GM23338 (cell line): ENCODE measurements around the gene LRTM1. TPM values are rescaled to one million over a fixed set of nuclear protein-coding genes. Genes with fewer than 3 reads are reported as not detected.

Experiments
- ATAC-seq: fragments of 200-7000 bp; cut with Tn5 transposase; 3 replicates; pipeline ENCODE4 v1.9.1; 2020
- DNase-seq: peaks from one replicate; pipeline ENCODE4 v3.0.0-alpha.2; 2015; ENCODE audit warnings: low spot score
- H2AFZ ChIP-seq: fragments of 200-600 bp; sonication (generic); 2 replicates; pipeline ENCODE4 v1.8.0; 2016; ENCODE audit warnings: antibody characterized with exemption, mild to moderate bottlenecking, moderate library complexity
- H3F3A ChIP-seq: fragments of 200-600 bp; sonication (generic); replicated peaks from 2 replicates; pipeline ENCODE4 v1.8.0; 2017; ENCODE audit warnings: antibody characterized with exemption, mixed run types, low read depth
- H3K27ac ChIP-seq: fragments of 200-600 bp; sonication (generic); 2 replicates; pipeline ENCODE4 v1.6.1; 2016; ENCODE audit warnings: low read depth
- H3K27me3 ChIP-seq: fragments of 200-600 bp; sonication (generic); 2 replicates; pipeline ENCODE4 v1.8.0; 2016; ENCODE audit warnings: mild to moderate bottlenecking, mixed run types, moderate library complexity; ENCODE audit not compliant: insufficient read depth
- H3K36me3 ChIP-seq: fragments of 200-600 bp; sonication (generic); 2 replicates; pipeline ENCODE4 v1.8.0; 2016; ENCODE audit warnings: mild to moderate bottlenecking; ENCODE audit not compliant: insufficient read depth
- H3K4me1 ChIP-seq: fragments of 200-600 bp; sonication (generic); 2 replicates; pipeline ENCODE4 v1.8.0; 2016; ENCODE audit warnings: mild to moderate bottlenecking, moderate library complexity; ENCODE audit not compliant: insufficient read depth
- H3K4me2 ChIP-seq: fragments of 200-600 bp; sonication (generic); 2 replicates; pipeline ENCODE4 v1.7.1; 2017; ENCODE audit warnings: mixed run types
- H3K4me3 ChIP-seq: fragments of 200-600 bp; sonication (generic); 2 replicates; pipeline ENCODE4 v1.6.1; 2016; ENCODE audit warnings: mixed run types
- H3K79me2 ChIP-seq: fragments of 200-600 bp; sonication (generic); replicated peaks from 2 replicates; pipeline ENCODE4 v1.8.0; 2017; ENCODE audit warnings: mild to moderate bottlenecking; ENCODE audit not compliant: insufficient read depth
- H3K9me2 ChIP-seq: fragments of 200-600 bp; sonication (generic); 2 replicates; pipeline ENCODE4 v1.8.0; 2017; ENCODE audit not compliant: insufficient read depth
- H4K20me1 ChIP-seq: fragments of 200-600 bp; sonication (generic); replicated peaks from 2 replicates; pipeline ENCODE4 v1.8.0; 2017; ENCODE audit warnings: mild to moderate bottlenecking; ENCODE audit not compliant: insufficient read depth
- H3K27ac Mint-ChIP-seq: 2 replicates; pipeline ENCODE4 v1.8.0; 2020; ENCODE audit warnings: inconsistent platforms, mild to moderate bottlenecking, moderate library complexity, mixed read lengths
- H3K27me3 Mint-ChIP-seq: 3 replicates; pipeline ENCODE4 v1.8.0; 2022; ENCODE audit warnings: low read depth, mild to moderate bottlenecking, moderate library complexity, mixed read lengths, inconsistent platforms; ENCODE audit not compliant: insufficient read depth, poor library complexity
- H3K36me3 Mint-ChIP-seq: 3 replicates; pipeline ENCODE4 v1.8.0; 2021; ENCODE audit warnings: low read depth, mild to moderate bottlenecking, inconsistent platforms, moderate library complexity, mixed read lengths
- H3K4me1 Mint-ChIP-seq: 3 replicates; pipeline ENCODE4 v1.8.0; 2020; ENCODE audit warnings: mild to moderate bottlenecking, inconsistent platforms, mixed read lengths
- H3K4me3 Mint-ChIP-seq: 3 replicates; pipeline ENCODE4 v1.8.0; 2021; ENCODE audit warnings: moderate library complexity, mild to moderate bottlenecking, inconsistent platforms, mixed read lengths
- H3K9me3 Mint-ChIP-seq: 3 replicates; pipeline ENCODE4 v1.8.0; 2020; ENCODE audit warnings: moderate library complexity, mild to moderate bottlenecking, inconsistent platforms, mixed read lengths
- CREB1 ChIP-seq: fragments of 250-450 bp; sonication (Bioruptor Pico); IDR thresholded peaks from 2 replicates; pipeline ENCODE4 v1.5.0; 2020; ENCODE audit warnings: low read depth, mild to moderate bottlenecking, moderate library complexity
- CTCF ChIP-seq, 2 experiments: fragments of 200-600 bp in 1 of 2; sonication (generic) in 1 of 2; conservative IDR thresholded peaks; 2 replicates each; pipeline versions ENCODE4 v1.5.1 to v1.6.1; 2016 to 2017; ENCODE audit warnings: antibody characterized with exemption in 2 of 2, low read depth in 2 of 2, mild to moderate bottlenecking in 2 of 2, moderate library complexity in 1 of 2
- ETS1 ChIP-seq: IDR thresholded peaks from 2 replicates; pipeline ENCODE4 v1.6.1; 2016; ENCODE audit warnings: antibody characterized with exemption
- NANOG ChIP-seq: IDR thresholded peaks from 2 replicates; pipeline ENCODE4 v1.6.1; 2016; ENCODE audit warnings: antibody characterized with exemption, borderline replicate concordance
- POLR2AphosphoS5 ChIP-seq: IDR thresholded peaks from 2 replicates; pipeline ENCODE4 v1.6.1; 2016; ENCODE audit warnings: antibody characterized with exemption, low read depth
- ZNF331 ChIP-seq: fragments of 250-450 bp; sonication (Bioruptor Pico); IDR thresholded peaks from 2 replicates; pipeline ENCODE4 v1.5.0; 2020; ENCODE audit warnings: low read depth, mild to moderate bottlenecking, moderate library complexity
- ZNF462 ChIP-seq: fragments of 250-450 bp; sonication (Bioruptor Pico); IDR thresholded peaks from 2 replicates; pipeline ENCODE4 v1.5.0; 2020; ENCODE audit warnings: mild to moderate bottlenecking, moderate library complexity
- polyA plus RNA-seq: library from polyadenylated mRNA; unstranded; fragments of >200 nt; fragmentation: Nextera tagmentation; extraction: Ambion mirVana; gene quantifications from 2 replicates; pipeline ENCODE4 v1.2.1, GENCODE V29; 2016
- total RNA-seq: library from RNA; depleted of rRNA; stranded (reverse); fragments of >200 nt; shearing (Covaris generic); gene quantifications from 2 replicates; pipeline ENCODE4 v1.2.3, GENCODE V29; 2014

Gene LRTM1
- total and polyA plus RNA-seq, 2 experiments from 2014 or later, result 0.47 TPM; not detected in 1

GRCh38 chr3:54970895-54971294, 43.0 kb upstream of the LRTM1 start:
- no peak overlapping the region for H2AFZ ChIP-seq

GRCh38 chr3:54969652-54970051, 41.8 kb upstream of the LRTM1 start:
- Mint-ChIP-seq H3K4me3 (no peak overlapping the region), H3K9me3 (no peaks in the 10 kb centered on the region)
- no peak overlapping the region for H3K27ac ChIP-seq
- TF ChIP-seq ZNF462 (CRISPR knock-in tag) (no peak), POLR2AphosphoS5 (no peak), CTCF (conservative IDR thresholded peaks at IDR 0.05; ENCODE audit: low read depth in 2 of 2) (no peak)

More at GRCh38 chr3:54970895-54971294, 43.0 kb upstream of the LRTM1 start:
- Mint-ChIP-seq H3K27me3 (peaks cover 2% of the 10 kb centered on the region), H3K4me1 (peaks cover 13% of the 10 kb centered on the region), H3K4me3 (no peak overlapping the region), H3K36me3 (no peaks in the 10 kb centered on the region), H3K27ac (no peak overlapping the region), H3K9me3 (no peaks in the 10 kb centered on the region)
- Histone ChIP-seq H3K4me1 (peaks cover 5% of the 10 kb centered on the region; the same call in 1 of the 2 replicates), H3K36me3 (no peaks in the 10 kb centered on the region), H3F3A (no peaks in the 10 kb centered on the region), H3K79me2 (no peaks in the 10 kb centered on the region), H3K27ac (no peak overlapping the region), H3K27me3 (no peaks in the 10 kb centered on the region), H3K9me2 (no peaks in the 10 kb centered on the region), H4K20me1 (no peaks in the 10 kb centered on the region), H3K4me3 (no peak overlapping the region), H3K4me2 (no peak overlapping the region)
- TF ChIP-seq CREB1 (CRISPR knock-in tag) (no peak), CTCF (conservative IDR thresholded peaks at IDR 0.05; ENCODE audit: low read depth in 2 of 2) (no peak), POLR2AphosphoS5 (no peak), ZNF331 (CRISPR knock-in tag) (no peak), ETS1 (no peak), NANOG (no peak)
- ATAC-seq (no peak), DNase-seq (no peak)

More at GRCh38 chr3:54969652-54970051, 41.8 kb upstream of the LRTM1 start:
- Histone ChIP-seq H3K4me2 (no peak overlapping the region), H3K36me3 (no peaks in the 10 kb centered on the region), H3K27me3 (no peaks in the 10 kb centered on the region), H3K79me2 (no peaks in the 10 kb centered on the region), H2AFZ (no peak overlapping the region), H3K9me2 (no peaks in the 10 kb centered on the region), H3F3A (no peaks in the 10 kb centered on the region), H3K4me1 (peaks cover 5% of the 10 kb centered on the region; the same call in 1 of the 2 replicates), H4K20me1 (no peaks in the 10 kb centered on the region), H3K4me3 (no peak overlapping the region)
- H3K4me1 Mint-ChIP-seq, result peaks cover 13% of the 10 kb centered on the region
- no peak for DNase-seq
- no peak overlapping the region for H3K27ac Mint-ChIP-seq
- H3K27me3 Mint-ChIP-seq, result peaks cover 2% of the 10 kb centered on the region
- no peaks in the 10 kb centered on the region for H3K36me3 Mint-ChIP-seq
- no peak for ATAC-seq
